D721Med (cell line): ENCODE results near the gene MBTPS1.

Experiments
- DNase-seq: peaks from one replicate; pipeline ENCODE4 v3.0.0; 2011; ENCODE audit warnings: low spot score; ENCODE audit not compliant: insufficient read length
- FAIRE-seq: peaks from 2 replicates; lab custom pipeline; 2011; peaks lifted over from hg19 to GRCh38; lab: Jason Lieb, UNC
- CTCF ChIP-seq: IDR thresholded peaks from 2 replicates; pipeline ENCODE4 v1.5.1; 2012; ENCODE audit warnings: mild to moderate bottlenecking, control low read depth; ENCODE audit not compliant: insufficient read depth; ENCODE audit errors: missing control alignments

Gene MBTPS1

GRCh38 chr16:84116720-84117493 lies at the start of gene MBTPS1:
TSS of gene MBTPS1 (minus strand) at chr16:84116942. CDS start at chr16:84101783, 15,159 bp downstream.
- TF ChIP-seq CTCF: no peak
- DNase-seq (peak; percentile 51), FAIRE-seq (no peak)

GRCh38 chr16:84165746-84166145 lies 49.0 kb upstream of the MBTPS1 start:
- DNase-seq: no peak
- TF ChIP-seq CTCF: no peak
- no peak for FAIRE-seq

- FAIRE-seq (no peak), DNase-seq (no peak)
Observed at GRCh38 chr16:84161801-84162200, 45.1 kb upstream of the MBTPS1 start.

GRCh38 chr16:84161037-84161436 lies 44.3 kb upstream of the MBTPS1 start:
- DNase-seq: no peak
- FAIRE-seq: no peak
- TF ChIP-seq CTCF: no peak

More at GRCh38 chr16:84161801-84162200, 45.1 kb upstream of the MBTPS1 start:
- TF ChIP-seq CTCF: no peak

GRCh38 chr16:84159800-84160199 lies 43.1 kb upstream of the MBTPS1 start:
- DNase-seq: no peak
- no peak for TF ChIP-seq CTCF
- FAIRE-seq: no peak

- no peak for FAIRE-seq
- no peak for DNase-seq
- no peak for TF ChIP-seq CTCF
Observed at GRCh38 chr16:84159007-84159406, 42.3 kb upstream of the MBTPS1 start.

- DNase-seq (no peak), FAIRE-seq (no peak)
- no peak for TF ChIP-seq CTCF
Observed at GRCh38 chr16:84156342-84156784, 39.6 kb upstream of the MBTPS1 start.
